K562 (cell line): ENCODE data around the gene LIFR. TPM values are rescaled to one million over a fixed set of nuclear protein-coding genes. Genes with fewer than 3 reads are reported as not detected.

Experiments used
- CBFB ChIP-seq: sonication (generic); formaldehyde crosslinking; IDR thresholded peaks from 2 replicates; pipeline ENCODE4 v1.4.0; 2020; ENCODE audit warnings: mild to moderate bottlenecking, missing genetic modification reagents
- CCAR2 ChIP-seq: fragments of 200-400 bp; formaldehyde crosslinking; IDR thresholded peaks from 2 replicates; pipeline ENCODE4 v1.6.1; 2017; ENCODE audit warnings: mild to moderate bottlenecking, low read depth, low read length
- CUX1 ChIP-seq: fragments of 200-800 bp; sonication (Bioruptor generic); IDR thresholded peaks from 2 replicates; pipeline ENCODE4 v1.6.1; 2016; ENCODE audit warnings: missing genetic modification characterization, missing compliant biosample characterization
- NEUROD1 ChIP-seq: fragments of 150-350 bp; IDR thresholded peaks from 2 replicates; pipeline ENCODE4 v1.6.1; 2014; ENCODE audit warnings: borderline replicate concordance, low read length, low read depth; ENCODE audit not compliant: partially characterized antibody
- PHF8 ChIP-seq: fragments of 200-600 bp; sonication (generic); IDR thresholded peaks from 2 replicates; pipeline ENCODE4 v1.6.1; 2012; ENCODE audit warnings: mixed run types, mild to moderate bottlenecking, inconsistent platforms, low read length, moderate library complexity, borderline replicate concordance
- SMAD4 ChIP-seq: fragments of 250-450 bp; sonication (Bioruptor Pico); conservative IDR thresholded peaks from 2 replicates; pipeline ENCODE4 v1.8.0; 2021; ENCODE audit warnings: inconsistent platforms, mild to moderate bottlenecking, moderate library complexity
- UBTF ChIP-seq, 2 experiments: IDR thresholded peaks; 2 replicates each; pipeline ENCODE4 v1.6.1; 2012; ENCODE audit warnings: improper control_type of control experiment in 2 of 2, low read depth in 2 of 2, low read length in 2 of 2, borderline replicate concordance in 1 of 2
- YY1 ChIP-seq, 3 experiments: IDR thresholded peaks; 2 replicates each; pipeline ENCODE4 v1.6.1; 2011; ENCODE audit warnings: low read length in 2 of 3, mild to moderate bottlenecking in 2 of 3, moderate library complexity in 2 of 3, borderline replicate concordance in 1 of 3, control low read depth in 1 of 3, low read depth in 1 of 3; ENCODE audit not compliant: insufficient read depth in 3 of 3, insufficient replicate concordance in 2 of 3, control insufficient read depth in 1 of 3, insufficient read length in 1 of 3; ENCODE audit errors: extremely low read depth in 1 of 3
- ZNF407 ChIP-seq: fragments of 450-650 bp; IDR thresholded peaks from 2 replicates; pipeline ENCODE4 v1.6.1; 2016; ENCODE audit warnings: low read depth
- polyA plus RNA-seq, 8 experiments: library from polyadenylated mRNA; depleted of rRNA in 4 of 8; stranded (reverse) in 5 of 8; unstranded in 3 of 8; fragments of >200 nt; fragmentation: Nextera tagmentation in 2 of 8; fragmentation: Illumina TruSeq in 1 of 8; extraction: Ambion mirVana in 2 of 8; extraction: Trizol in 1 of 8; gene quantifications; 2 replicates each; pipeline versions ENCODE4 v1.2.1 to v1.2.3, GENCODE V29; 2011 to 2014; ENCODE audit warnings: inconsistent platforms in 1 of 8, missing spikeins in 1 of 8
- total RNA-seq, 7 experiments: library from RNA; depleted of rRNA in 6 of 7; stranded (reverse); fragments of >200 nt in 6 of 7; fragmentation: Illumina TruSeq in 2 of 7; extraction: Trizol in 2 of 7; gene quantifications; 2 replicates each; pipeline versions ENCODE4 v1.2.1 to v1.2.3, GENCODE V29; 2011 to 2021; ENCODE audit warnings: low replicate concordance in 1 of 7

Gene LIFR
- total and polyA plus RNA-seq, 9 of the 15 experiments (the other 6 are each of a cell fraction or from before 2014, with no cell fraction given) = 0.43 to 5.7 (median 3.3) TPM

- peak; percentile 93 to 94 for TF ChIP-seq UBTF (IDR thresholded peaks at IDR 0.05; ENCODE audit: borderline replicate concordance in 1 of 2, low read depth in 2 of 2, low read length in 2 of 2)
- TF ChIP-seq CBFB (CRISPR knock-in tag) = 0 out of 2 replicates have a peak, but pooled peaks have one; percentile 35
- TF ChIP-seq CUX1 (CRISPR knock-in tag) = no peak
- TF ChIP-seq SMAD4 (CRISPR knock-in tag) = no peak
- TF ChIP-seq CCAR2 = no peak
- no peak for TF ChIP-seq YY1 (IDR thresholded peaks at IDR 0.05; ENCODE audit: borderline replicate concordance in 1 of 3, control insufficient read depth in 1 of 3, extremely low read depth in 1 of 3, insufficient read depth in 3 of 3, insufficient read length in 1 of 3, insufficient replicate concordance in 2 of 3, low read depth in 1 of 3, low read length in 2 of 3)
- peak; percentile 75 for TF ChIP-seq PHF8
- TF ChIP-seq ZNF407 = no peak
- TF ChIP-seq NEUROD1 = no peak
Measured at GRCh38 chr5:38556599-38557307, at the start of gene LIFR (continued).
